LNCAP (cell line): ENCODE results near the gene INSIG1.

Experiments used
- TF ChIP-seq, protein P1 (sequence below): fragments of 450-650 bp; IDR thresholded peaks from 2 replicates; pipeline ENCODE4 v1.5.1; 2017; ENCODE audit warnings: mild to moderate bottlenecking

The INSIG1 gene

DNA sequence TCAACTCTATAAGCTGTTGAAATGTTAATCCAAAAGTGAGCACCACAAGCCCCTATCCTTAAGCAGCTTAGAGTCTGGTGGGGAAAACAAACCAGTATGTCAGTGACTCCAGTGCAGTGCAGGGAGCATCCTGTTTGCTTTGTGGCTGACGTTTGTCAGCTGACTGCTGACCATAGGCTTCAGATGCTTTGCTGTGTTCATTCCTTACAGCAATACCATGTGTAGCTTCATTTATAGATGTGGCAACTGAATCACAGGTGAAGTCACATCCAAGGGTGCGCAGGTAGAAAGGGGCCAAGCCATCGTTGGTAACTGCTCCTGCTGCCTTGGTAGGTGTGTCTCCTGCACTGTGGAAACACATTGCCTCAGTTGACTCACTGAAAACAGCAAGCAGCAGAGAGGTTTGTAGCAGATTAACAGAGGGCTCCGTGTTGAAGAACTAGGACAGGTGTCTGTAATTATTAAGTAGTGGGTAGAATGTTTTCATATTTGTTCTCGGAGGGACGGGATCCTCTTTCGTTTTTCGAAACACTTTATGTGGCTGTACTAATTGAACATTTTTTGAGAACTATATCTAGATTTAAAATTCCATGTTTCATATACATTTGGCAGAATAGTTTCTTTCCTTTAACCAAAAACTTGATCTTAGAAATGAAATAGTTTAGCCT is 2.0 kb downstream of the INSIG1 start:
- TF ChIP-seq, protein P1, sequence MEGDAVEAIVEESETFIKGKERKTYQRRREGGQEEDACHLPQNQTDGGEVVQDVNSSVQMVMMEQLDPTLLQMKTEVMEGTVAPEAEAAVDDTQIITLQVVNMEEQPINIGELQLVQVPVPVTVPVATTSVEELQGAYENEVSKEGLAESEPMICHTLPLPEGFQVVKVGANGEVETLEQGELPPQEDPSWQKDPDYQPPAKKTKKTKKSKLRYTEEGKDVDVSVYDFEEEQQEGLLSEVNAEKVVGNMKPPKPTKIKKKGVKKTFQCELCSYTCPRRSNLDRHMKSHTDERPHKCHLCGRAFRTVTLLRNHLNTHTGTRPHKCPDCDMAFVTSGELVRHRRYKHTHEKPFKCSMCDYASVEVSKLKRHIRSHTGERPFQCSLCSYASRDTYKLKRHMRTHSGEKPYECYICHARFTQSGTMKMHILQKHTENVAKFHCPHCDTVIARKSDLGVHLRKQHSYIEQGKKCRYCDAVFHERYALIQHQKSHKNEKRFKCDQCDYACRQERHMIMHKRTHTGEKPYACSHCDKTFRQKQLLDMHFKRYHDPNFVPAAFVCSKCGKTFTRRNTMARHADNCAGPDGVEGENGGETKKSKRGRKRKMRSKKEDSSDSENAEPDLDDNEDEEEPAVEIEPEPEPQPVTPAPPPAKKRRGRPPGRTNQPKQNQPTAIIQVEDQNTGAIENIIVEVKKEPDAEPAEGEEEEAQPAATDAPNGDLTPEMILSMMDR = no peak

DNA sequence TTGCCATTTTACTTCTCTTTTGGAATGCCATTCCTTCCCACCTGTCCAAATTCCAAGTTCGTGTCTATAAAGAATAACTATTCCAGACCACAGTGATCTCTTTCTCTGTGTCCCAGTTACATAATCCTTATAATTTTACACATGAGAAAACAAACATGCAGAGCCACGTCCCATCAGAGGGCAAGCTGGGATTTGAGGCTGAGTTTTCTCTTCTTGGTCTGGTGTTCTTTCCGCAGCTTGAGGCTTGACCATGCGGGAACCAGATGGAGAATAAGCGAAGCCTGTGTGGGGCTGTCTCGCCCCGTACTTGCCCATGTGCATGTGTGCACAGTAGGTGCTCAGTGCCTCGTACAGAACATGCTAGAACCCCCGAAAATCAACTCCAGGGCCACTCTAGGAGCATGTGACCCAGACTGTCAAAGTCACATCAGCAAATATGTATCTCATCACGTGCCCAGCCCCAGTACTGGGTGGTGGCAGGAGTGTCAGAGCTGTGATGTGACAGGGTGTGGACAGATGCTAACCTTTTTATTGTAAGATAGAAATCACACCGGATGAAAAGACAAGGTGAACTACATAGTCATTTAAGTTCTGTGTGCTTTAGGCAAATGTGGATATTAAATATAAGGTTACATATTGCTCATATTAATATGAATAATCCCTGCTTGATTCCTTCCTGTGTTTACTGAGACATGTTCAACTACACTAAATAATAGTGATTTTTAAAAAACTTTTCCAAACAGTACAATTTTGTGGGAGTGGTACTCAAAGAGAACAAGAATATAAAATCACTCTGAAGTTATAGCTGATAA is 3.2 kb downstream of the INSIG1 start:
- TF ChIP-seq, protein P1 = no peak

DNA sequence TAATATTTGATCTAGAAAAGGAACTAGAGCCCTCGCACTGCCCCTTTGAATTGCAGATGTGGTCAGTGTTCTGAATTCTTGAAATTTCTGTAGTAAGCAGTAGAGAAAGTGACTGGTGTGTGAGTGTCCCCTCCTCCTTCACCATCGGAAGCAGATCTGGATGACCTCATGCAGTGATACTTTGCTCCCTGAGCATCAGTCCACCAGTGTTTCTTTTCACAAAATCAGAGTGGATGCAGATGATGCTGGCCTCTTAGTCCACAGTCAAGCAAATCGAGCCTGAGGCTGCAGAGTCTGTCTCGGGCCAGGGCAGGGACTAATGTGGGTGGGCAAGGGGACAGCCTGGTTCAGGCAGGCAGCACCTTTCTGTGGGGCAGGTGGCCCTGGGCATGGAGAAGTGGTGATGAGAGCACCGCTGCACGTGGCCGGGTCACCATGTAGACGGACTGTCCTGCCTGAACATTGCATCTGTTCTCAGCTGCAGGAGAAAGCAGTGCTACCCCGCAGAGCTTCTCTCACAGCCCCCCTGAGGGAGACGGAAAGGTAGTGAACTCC is 5.4 kb downstream of the INSIG1 start:
- TF ChIP-seq, protein P1 = no peak

DNA sequence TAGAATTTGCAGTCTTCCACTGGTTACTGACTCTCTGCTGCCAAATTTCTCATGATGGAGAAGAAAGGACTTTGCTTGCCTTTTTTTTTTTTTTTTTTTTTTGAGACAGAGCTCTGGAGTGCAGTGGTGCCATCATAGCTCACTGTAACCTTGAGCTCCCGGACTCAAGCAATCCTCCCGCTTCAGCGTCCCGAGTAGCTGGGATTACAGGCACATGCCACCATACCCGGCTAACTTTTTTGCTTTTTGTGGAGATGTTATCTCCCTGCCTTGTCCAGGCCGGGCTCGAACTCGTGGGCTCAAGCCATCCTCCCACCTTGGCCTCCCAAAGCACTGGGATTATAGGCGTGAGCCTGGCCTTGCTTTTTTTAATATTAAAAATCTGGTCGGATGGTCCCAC is 6.2 kb downstream of the INSIG1 start:
- TF ChIP-seq, protein P1 = no peak

DNA sequence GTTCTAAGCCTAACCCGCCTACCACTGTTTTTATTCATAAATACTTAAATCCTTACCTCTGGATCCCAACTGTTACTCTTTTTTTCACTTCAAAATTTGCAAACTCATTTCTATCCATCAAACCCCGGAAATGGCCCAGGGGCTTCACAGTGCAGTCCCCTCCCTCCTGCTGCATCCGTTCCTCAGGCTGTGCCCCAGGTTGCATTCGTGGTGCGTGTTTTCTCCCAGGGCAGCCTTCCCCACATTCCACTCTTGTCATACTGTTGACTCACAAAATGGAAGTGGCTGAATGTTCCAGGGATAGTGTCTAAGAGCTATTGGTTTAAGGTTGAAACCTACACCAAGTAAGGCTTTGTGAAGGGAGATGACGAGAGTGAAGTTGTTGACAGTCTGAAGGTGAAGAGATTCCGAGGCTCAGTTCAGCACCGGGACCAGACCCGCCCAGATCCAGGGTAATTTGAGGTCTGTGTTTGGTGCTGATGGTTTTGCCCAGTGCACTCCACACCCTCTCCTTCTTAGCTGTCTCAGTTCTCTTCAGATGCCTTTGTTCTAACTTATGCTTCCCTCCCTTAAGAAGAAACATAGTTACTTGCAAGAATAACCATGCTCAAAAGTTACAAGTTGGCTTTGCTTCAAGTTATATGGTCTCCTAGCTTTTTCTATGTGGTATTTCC is 7.7 kb downstream of the INSIG1 start:
- TF ChIP-seq, protein P1 = no peak

DNA sequence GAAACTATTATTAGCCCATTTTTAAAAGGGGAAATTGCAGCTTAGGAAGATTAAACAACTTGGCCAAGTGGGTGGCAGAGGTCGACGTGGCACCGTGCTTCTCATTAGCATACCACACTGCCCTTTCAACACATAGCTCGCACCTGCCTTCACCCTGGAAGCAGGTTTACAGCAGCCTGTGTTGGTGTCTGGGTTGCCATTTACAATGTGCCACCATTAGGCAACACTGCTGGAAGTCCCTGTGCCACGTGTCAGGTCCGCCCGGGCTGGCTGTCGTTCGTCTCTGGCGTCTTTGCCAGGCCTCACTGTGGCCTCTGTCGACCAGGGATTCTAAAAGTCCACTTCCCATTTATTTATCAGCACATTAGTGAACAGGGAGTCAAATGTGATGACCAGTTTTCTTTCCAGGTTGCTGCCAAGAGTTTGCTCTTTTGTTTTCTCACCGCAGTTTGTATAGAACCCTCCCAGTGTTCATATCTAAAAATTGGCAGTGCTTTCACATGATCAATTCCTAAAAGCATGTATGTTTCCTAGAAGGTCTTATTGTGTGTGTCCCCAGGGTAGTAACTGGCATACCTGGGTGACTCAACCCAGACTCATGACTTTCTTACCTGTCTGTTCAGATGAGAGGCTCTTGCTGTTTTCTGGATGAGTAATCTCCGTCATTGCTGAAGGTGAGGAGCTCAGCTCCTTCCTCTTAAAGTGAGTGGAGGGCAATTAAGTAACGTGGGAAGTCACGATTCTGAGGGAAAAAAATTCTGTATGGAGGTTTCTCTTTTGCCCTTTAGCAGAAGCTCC is 9.2 kb downstream of the INSIG1 start:
- TF ChIP-seq, protein P1 = no peak
